Stimulated activated CD4-positive, alpha-beta T cell treated with anti-CD3 and anti-CD28 coated beads, Interleukin-12 subunit alpha, Interleukin-12 subunit beta, amount 100 ng/mL, for 4 hours (primary cell): ENCODE measurements around the gene RUNX2.

Experiments
- DNase-seq: peaks from one replicate; pipeline ENCODE4 v3.0.0-alpha.2; 2020

The RUNX2 gene

DNA sequence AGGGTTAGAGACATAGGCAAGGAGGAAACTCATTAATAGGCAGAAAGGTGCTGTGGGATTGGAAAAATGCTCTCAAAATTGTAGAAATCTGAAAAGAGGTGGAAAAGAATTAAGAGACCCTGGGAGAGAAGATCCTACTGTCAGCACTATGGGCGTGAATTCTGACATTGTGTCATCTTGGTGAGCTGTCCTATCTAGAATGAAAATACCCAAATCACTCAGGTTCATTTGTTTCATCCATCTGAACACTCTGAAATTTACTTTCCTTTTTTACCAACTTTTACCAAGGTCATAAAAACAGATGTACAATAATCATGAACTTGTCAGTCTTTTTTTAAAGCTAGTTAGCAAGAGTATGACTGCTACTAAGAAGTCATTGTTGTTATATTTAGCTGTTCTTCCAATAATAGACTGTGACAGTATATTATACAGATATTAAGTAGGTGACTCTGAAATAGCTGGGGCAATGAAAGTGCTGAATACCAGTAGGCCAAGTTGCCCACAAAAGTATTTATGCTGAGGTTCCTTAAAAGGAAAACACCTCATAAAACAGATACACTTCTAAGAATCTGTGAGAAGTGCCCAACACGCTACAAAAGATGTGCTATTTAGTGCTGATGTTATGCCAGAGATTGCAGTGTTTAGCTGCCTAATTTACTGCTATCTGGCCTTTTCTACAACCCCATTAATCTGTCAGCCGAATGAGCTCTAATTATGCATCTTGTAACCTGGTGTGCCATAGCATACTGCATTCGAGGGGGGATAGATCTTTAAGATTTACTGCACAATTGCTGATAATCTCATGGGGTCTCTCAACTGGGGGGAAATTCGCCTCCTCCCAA is 267.1 kb downstream of the RUNX2 start:
- no peak for DNase-seq

DNA sequence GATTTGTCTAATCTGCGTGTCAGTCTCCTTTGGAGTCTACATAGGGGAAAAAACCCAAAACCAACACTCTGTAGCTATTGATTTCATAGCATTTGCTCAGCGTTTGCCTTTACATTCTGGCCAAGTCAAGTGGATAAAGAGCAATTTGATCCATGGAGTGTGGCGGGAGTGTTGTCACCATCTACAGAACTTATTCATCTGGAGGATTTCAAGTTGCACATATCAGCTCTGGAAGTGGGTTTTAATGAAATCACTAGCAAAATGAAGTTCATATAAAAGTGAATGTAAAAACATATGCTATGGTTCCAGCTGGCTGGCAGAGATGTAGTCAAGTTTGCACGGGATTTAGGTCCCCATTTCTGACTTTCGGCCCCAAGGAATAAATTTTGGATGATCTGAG is 269.3 kb downstream of the RUNX2 start:
- DNase-seq = no peak

DNA sequence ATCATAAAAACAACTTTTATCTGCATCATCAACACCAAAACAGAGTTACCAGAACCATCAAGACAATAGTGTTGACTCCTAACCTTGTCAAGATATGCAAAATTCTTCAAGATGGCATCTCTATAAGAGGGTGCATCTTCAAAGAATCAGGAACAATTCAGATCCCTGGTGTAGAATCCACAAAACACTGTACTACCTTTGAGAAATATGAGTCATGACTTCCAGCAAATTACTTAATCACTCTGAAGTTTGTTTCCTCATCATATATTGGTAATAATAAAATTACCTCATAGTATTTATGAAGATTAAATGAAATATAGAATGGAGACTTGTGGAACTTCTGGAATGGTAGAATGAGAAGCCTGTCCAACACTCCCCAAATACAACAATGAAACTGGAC is 270.9 kb downstream of the RUNX2 start:
- DNase-seq = no peak

DNA sequence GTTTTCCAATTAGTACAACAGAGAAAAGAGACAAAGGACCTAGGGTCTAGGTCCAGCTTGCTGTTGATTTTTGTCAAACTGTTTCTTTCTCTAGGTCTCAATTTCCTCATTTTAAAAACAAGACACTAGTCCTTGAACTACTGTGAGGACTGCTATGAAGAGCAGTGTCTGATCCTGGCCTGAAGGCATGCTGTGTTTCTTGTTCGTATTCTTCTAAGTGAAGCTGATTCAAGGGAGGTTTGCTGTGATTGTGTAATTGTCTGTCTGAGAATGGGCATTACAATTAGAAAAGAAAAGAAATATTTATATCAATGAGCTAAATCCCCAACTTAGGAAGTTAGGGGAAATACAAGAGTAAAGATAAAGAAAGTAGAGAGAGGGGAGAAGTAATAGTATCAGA is 277.8 kb downstream of the RUNX2 start:
- no peak for DNase-seq

DNA sequence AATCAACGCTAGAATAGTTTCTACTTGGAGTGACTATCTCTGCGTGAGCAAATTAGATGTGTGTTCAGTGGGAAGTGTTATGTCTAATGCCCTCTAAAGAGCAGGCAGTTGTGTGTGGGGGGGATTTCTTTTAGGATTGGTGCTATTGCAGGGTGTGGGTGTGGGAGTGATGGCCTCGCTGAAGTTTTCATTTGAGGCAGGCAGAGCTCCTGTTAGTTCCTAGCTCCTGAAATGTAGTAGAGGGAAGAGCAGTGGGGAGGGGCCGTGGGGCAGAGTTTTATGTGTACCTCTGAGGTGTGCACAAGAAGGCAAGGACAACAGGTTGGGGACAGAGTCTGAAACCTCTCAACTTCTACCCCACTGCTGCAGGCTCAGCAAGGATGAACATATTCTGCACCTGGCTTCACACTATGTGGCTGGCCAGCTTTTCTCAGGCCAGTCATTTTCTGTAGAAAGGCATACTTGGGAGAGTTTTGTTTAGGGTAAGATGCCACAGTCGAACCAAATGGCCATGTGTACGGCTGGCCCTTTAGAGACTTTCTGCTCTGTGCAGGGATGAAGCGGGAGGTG is 278.8 kb downstream of the RUNX2 start:
- no peak for DNase-seq

DNA sequence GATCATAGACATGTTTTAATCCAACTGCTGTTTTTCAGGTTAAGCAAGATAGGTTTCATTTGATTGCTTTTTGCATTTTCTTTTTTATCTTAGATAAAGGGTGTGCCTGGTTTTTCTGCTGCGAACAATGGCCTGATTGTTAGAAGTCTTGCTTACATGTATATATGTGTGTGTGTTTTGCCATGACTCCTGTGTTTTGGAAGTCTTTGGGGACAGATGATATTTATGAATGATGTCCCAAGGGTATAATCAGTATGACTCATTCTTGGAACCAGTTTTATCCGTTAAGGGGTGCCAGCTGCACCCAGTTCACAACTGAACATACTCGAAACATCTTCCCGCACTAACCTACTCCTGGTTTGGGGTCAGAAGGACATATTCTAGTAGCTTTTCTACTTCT is 279.7 kb downstream of the RUNX2 start:
- DNase-seq = no peak

DNA sequence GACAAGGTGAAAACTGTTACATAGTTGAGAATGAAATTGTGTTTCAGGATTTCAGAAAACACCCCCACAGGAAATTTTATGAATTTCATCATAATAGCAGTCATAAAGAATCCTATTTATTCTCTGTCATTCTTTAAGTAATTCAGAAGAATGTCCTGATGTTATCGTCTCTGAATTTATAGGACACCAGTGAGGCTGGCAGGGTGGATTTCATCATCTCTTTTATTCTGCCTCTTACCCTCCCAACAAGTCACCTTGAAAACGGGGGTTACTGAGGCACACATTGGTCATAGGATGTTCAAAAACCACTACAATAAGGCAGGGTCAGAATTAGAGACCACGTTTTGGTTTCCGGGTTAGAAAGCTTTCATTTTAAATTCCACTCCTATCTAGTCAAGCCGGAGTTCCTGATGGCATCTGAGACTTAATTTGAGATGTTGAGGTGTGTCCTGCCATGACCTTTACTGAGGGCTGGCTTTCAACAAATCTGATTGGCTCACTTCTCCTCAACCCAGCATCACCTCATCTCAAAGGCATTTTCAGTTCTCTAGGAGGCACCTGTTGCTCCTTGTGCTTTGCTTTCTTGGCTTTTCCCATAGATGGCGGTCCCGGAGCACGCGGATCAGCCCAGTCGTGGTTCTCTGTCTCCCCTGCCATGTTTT is 280.3 kb downstream of the RUNX2 start:
- no peak for DNase-seq

DNA sequence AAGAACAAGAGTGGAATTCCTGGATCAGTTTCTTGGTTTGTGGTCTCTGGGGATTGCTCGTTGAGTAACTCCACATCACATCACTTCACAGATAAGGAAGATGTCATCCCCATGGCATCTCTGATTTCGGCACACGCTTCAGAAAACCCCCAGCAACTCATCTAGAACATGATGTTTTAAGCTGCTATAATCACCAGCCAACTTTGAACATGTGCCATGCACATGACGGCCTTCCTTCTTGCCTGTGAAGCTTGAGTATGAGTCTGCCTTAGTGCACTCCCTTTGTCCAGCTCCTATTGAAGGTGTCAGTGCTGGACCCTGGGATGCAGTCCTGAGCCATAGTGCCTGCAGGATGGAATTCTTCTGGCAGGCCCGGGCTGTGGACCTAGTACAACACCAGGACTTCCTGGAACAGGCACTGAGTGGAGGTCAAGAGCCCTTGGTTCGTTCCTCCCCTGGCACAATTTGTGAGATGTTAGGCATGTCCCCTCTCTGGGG is 281.1 kb downstream of the RUNX2 start:
- no peak for DNase-seq

DNA sequence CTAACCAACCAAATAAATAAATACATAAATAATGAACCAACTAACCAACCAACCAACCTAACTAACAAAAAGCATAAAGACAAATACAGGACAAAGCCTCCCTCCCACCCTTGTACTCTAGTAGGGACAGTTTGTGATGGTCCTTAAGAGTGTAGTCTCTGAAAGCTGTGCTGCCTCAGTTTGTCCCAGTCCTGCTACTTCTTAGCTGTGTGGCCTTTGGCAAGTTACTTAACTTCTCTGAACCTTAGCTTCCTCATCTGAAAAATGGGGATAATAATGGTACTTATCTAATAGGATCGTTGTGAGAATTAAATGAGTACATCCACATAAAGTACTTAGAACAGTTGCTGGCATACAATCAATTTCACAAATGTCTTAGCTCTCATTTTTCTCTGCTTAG is 282.2 kb downstream of the RUNX2 start:
- DNase-seq = no peak

DNA sequence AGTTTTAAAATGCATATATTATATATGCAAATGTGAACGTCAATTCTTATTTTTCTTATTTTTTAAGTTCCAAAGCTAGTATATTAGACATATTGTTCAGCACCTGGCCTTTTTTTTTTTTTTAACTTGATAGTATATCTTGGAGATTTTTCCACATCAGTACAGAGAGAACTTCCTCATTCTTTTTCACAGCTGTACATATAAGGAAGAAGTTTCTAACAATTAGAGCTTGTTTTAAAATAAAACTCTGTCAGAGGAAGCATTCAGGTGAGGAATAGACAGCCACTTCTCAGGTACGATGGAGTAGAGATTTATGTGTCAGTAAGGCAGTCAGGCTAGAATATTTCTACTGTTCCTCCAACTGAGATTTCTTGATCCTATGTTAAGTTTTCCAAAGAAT is 282.7 kb downstream of the RUNX2 start:
- DNase-seq = no peak

DNA sequence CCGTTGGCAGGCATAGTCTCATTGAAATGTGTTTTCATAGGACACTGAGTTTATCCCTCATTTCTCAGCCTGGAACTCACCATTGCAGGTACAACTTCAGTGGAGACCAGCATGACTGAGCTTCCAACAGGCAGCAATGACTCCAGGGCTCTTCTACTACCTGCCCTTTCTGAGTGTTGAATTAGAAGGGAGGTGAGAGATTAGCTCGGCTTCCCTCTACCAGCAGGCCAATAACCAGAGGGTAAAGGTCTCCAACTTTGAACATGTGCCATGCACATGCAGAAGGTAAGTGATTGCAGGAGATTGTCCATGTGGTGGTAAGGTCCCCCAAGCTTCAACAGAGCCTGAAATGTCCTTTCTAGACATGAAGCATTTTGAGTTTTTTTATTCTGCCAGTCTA is 283.4 kb downstream of the RUNX2 start:
- no peak for DNase-seq

DNA sequence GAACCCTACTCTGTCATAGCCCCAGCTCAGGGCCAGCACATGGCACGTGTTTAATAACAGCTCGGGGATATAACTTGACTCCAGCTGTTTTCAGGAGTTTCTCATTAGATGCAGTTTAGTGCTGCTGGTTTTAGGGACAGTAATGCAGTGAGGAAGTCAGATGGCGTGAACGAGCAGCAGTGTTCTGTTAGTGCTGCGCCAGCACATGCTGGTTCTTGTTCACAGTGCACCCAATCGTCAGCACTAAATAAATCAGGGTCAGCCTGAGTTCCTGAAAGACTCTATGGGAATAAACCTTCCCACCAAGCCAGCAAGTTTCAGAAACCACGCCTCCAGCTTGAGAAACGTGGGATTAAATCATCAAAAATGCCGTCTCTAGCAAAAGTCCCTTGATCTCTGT is 285.5 kb downstream of the RUNX2 start:
- no peak for DNase-seq

DNA sequence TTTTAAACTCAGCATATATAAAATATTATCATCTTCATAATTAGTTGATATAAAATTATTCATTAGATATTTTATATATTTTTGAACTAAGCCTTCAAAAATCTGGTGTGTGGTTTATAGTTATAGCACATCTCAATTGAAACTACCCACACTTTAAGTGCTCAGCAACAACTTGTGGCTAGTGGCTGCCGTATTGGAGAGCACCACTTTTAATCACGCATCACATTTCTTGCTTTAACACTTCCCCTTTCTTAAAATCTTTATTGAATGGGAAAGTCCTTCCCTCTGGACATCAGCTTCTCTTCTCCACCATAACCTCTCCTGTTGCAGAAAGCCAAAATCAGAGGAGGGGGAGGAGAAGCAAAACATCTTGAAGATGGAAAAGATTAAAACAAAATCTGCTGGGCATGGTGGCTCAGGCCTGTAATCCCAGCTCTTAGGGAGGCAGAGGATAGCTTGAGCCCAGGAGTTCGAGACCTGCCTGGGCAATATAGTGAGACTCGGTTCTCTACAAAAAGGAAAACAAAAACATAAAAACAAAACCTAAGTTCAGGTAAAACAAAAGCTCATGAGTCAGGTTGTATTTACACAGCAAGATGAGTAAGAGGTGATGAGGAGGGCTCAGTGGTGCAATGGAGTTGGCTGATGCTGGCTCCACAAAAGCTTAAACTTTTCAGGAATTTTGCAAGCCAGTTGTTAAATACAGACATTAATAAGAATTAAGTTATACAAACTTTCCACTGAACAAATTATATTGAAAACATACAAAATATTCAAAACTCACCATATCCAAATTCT is 286.6 kb downstream of the RUNX2 start:
- DNase-seq = no peak

DNA sequence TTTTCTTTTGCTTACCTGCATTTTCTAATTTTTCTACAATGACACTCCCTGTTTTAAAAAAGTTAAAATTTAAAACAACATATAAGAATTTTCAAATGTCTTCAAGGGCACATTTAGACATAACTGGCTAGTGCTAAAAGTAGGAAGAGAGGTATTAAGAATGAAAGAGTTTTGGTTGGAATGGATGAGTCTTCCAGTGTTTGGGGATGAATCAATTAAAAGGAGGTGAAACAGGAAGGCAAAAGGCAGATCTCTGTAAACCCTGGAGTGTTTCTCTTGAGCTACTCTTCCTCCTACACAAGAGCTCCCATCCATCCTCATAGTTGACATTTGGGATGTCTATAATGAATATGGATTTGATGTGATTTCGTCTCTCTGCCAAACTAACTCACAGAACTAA is 288.1 kb downstream of the RUNX2 start:
- DNase-seq = no peak

DNA sequence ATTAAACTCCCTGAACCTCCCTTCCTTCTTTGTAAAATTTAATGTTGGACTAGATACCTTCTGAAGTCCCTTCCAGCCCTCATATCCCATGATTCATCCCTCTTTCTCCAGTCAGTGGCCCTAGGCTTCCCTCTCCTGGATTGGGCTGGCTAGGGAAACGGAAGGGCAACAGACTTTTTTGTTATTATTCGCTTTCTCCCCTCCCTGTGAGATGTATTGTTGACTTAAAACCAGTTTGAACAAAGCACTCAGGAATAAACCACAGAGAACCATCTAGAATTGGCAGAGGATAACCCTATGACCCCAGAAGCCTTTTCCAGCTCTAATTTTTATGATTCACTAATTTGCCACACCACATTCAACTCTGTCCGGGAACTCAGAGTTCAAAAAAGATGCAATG is 289.3 kb downstream of the RUNX2 start:
- DNase-seq = no peak

DNA sequence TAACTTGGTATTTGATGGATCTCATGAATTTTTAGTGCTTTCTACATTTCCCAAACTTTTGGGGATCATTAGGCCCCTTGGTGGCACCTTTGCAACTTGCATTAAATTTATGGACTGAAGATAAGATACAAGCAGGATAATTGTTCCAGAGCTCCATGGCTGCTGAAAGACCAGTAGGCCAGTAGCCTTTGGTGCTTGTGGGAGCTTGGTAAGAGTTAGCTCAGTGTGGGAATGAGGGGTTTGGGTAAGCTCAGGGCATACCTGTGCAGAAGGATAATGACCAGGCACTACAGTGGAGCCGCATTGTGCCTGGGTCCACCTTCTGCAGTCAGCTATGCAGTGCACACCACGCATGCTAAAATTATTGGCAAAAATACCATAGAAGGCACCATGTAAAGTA is 290.1 kb downstream of the RUNX2 start:
- DNase-seq = no peak

DNA sequence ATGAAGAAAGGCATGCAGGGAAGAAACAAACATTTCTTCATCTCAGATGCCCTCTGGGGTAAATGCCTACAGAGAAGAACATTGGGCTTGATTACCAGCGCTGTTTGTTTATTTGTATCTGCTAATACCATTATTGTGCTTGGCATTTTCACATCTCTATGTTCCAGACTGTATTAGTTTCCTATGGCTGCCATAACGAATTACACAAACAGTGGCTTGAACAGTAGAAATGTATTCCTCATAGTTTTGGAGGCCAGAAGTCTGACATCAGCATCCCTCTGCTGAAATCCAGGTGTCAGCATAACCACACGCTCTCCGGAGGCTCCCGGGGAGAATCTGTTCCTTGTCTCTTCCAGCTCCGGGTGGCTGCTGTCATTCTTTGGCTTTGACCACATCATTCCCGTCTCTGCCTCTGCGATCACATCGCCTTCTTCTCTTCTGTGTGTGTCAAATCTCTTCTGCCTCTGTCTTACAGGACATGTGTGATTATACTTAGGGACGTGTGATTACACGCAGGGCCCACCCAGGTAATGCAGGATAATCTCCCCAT is 291.2 kb downstream of the RUNX2 start:
- DNase-seq = no peak

DNA sequence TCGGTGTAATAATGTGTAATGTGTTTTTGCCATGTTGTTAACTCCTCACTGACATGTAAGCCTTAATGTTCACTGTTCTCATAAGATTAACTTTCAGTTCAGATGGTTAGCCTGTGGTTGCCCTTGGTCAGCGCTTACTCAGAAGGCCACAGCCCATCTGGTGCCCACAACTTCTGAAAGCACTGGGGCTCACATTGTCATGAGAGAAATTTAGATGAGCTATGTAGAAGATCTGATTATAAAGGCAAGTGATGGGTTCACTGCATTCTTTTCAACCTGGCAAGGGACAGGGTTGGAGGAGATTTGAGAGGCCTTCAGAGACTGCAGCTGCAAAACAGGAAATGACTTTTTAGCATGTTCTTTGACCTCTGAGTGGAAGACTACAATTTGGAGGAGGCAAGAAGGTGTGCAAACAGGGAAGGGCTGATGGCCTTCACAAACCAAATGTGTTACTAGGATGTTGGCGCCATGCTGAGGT is 291.9 kb downstream of the RUNX2 start:
- DNase-seq = no peak

DNA sequence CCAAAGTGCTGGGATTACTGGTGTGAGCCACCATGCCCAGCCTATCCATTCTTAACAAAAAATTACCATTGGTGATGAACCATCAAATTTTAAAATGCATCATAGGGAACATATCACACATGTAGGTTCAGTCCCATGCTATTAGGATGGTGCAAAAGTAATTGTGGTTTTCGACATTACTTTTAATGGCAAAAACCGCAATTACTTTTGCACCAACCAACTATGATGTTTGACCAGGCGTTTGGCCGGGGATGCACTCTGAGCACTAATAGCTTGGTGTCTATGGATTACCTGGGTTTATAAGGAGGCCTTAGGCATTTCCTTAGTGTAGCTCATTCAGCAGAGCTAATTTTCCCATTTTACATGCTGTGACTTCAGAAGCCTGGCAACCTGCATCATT is 296.1 kb downstream of the RUNX2 start:
- no peak for DNase-seq

DNA sequence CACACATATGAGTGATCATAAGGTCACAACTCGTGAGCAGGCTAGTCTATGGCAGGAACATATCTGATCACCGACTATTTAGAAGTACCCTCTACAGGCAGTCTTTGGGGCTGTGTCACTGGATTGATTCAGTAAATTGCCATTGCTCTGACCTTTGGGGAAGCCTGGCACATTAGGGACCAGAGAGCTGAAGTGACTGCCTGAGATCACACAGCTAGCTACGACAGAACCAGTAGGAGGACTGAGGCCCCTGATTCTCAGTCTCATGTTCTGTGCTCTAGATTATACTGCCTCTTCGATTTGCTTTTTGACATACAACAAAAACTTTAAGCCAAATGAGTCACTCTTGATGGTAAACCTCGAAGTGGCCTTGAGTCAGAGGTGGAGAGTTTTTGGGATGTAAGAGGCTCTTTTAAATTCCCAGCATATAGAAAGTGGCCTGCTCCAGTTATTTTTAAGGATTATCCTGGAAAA is 297.1 kb downstream of the RUNX2 start:
- DNase-seq = no peak

DNA sequence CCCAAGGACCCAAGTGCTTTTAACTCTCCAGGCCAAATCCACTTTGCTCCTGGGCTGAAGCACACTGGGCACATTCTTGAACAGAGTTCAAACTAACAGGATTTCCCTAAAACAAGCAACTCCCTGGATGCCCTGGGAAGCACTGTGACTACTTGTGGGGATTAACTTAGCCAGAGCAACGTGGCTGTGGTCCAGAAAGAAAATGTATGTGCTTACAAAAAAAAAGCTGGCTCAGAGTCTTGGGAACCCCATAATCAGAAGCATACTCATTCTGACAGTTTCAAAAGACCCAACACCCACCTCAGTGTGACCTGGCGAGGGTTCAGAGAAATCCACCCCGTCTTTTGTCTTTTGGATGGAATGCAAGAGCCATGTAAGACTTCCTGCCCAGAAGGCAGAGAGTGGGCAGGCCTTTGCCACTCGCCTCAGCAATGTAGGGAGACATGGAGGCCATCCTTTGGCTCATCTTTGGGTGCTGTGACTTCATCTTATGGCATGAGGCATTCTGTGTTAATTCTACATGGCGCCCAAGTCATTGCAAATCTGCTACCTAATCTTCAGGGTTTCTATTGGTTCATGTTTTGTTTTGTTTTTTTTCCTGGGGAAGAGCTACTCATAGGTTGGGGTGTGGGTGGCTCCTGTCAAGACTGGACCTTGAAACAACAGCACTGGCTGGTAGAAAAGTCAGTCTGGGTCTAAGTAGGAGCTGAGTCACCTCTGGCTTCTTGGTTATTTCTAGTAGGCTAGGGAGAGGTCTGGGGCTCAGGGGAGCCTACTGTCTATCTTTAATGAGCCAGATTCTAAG is 298.2 kb downstream of the RUNX2 start:
- DNase-seq = no peak

DNA sequence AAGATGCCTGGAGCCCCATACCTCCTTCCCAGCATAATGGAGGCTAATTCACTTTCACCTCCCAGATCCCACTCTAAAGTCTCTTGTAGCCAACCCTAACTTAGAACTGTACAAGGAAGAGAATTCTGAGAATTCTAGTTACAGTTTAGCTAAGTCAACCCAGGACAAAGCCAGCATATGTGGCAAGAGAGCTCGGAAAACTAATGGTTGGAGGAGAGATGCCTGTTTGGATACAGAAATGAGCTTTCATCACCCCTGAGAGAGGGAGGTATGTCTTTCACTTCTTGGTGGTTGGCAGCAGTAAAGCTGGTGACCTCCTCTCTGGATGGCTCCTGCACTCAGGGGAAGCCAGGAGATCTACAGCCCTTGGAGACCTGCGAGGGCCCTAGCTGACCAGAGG is 302.2 kb downstream of the RUNX2 start:
- no peak for DNase-seq
